HUES6 (cell line): Measurements from ENCODE around the gene DCLK1.

Source experiments
- H3K27ac ChIP-seq: 2 replicates; pipeline ENCODE4 v1.7.0; 2013; ENCODE audit warnings: low read depth, mild to moderate bottlenecking, low read length, inconsistent platforms
- H3K27me3 ChIP-seq: 2 replicates; pipeline ENCODE4 v1.6.1; 2013; ENCODE audit warnings: low read length; ENCODE audit not compliant: control insufficient read depth, insufficient read depth
- H3K36me3 ChIP-seq: 2 replicates; pipeline ENCODE4 v1.6.1; 2013; ENCODE audit warnings: low read length; ENCODE audit not compliant: control insufficient read depth, insufficient read depth
- H3K4me1 ChIP-seq: 2 replicates; pipeline ENCODE4 v1.6.1; 2013; ENCODE audit warnings: low read length; ENCODE audit not compliant: control insufficient read depth, insufficient read depth
- H3K4me3 ChIP-seq: 2 replicates; pipeline ENCODE4 v1.5.1; 2013; ENCODE audit warnings: low read depth, low read length
- H3K9ac ChIP-seq: one replicate; pipeline ENCODE4 v1.6.1; 2013; ENCODE audit warnings: mild to moderate bottlenecking, low read length
- H3K9me3 ChIP-seq: 2 replicates; pipeline ENCODE4 v1.6.1; 2013; ENCODE audit warnings: low read depth, low read length; ENCODE audit not compliant: control insufficient read depth, insufficient read depth

DCLK1 gene

GRCh38 chr13:35859981-35860380, 271.2 kb downstream of the DCLK1 start:
- Histone ChIP-seq H3K9ac (no peak overlapping the region), H3K4me3 (no peak overlapping the region), H3K9me3 (no peaks in the 10 kb centered on the region), H3K36me3 (no peaks in the 10 kb centered on the region), H3K27me3 (no peaks in the 10 kb centered on the region), H3K27ac (no peak overlapping the region), H3K4me1 (peaks cover 56% of the 10 kb centered on the region)

DNA sequence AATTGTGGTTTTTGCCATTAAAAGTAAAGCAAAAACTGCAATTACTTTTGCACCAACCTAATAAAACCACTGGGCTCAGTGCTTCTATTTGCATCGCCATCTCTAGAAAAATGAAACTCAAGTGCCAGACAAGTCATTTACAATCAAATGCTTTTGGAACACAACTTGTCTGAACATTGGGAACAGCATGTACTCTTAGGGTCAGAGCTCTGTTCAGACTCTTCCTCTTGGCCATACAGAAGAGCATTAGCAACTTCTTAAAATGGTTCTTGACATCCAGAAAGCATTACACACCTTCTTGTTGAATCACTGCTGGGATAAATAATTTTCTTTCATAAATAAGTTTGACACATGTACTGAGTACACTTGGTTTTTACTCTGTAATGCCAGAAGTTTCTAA, 272.5 kb downstream of the DCLK1 start:
- Histone ChIP-seq H3K27me3 (no peaks in the 10 kb centered on the region), H3K4me1 (peaks cover 68% of the 10 kb centered on the region), H3K36me3 (peaks cover 12% of the 10 kb centered on the region), H3K9me3 (no peaks in the 10 kb centered on the region), H3K27ac (peak overlapping the region; percentile 97), H3K9ac (no peak overlapping the region), H3K4me3 (peak overlapping the region; percentile 36; the same call in 1 of the 2 replicates)

GRCh38 chr13:35857769-35858168, 273.4 kb downstream of the DCLK1 start:
- H3K36me3 ChIP-seq = peaks cover 21% of the 10 kb centered on the region
- H3K27me3 ChIP-seq = no peaks in the 10 kb centered on the region
- no peaks in the 10 kb centered on the region for H3K9me3 ChIP-seq
- peak overlapping the region; percentile 97 for H3K27ac ChIP-seq
- peaks cover 76% of the 10 kb centered on the region for H3K4me1 ChIP-seq
- H3K4me3 ChIP-seq = peak overlapping the region; percentile 36
- H3K9ac ChIP-seq = peak overlapping the region; percentile 80

GRCh38 chr13:35856721-35857364, 274.3 kb downstream of the DCLK1 start:
- H3K27me3 ChIP-seq = no peaks in the 10 kb centered on the region
- peaks cover 79% of the 10 kb centered on the region for H3K4me1 ChIP-seq

DNA sequence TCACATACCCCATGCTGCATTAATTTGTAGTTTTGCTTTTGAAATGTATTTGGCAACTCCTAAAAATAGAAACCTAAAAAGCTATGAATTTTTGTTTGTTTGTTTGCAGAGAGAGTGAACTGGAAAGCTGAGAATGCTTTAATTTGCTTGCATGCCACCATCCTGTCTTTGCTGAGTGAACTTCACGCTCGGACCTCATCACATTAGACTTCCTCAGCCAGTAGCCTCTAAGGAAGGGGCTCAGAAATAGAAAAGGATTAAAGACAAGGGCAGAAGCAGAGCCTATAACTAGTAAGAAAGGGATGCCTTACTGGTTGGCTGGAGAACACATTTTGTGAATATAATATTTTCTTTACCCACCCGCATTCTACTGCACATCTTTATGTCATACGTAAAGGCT, 275.1 kb downstream of the DCLK1 start:
- Histone ChIP-seq H3K4me1 (peaks cover 84% of the 10 kb centered on the region), H3K36me3 (peaks cover 38% of the 10 kb centered on the region), H3K9me3 (no peaks in the 10 kb centered on the region), H3K27ac (peak overlapping the region; percentile 97), H3K27me3 (no peaks in the 10 kb centered on the region), H3K9ac (peak overlapping the region; percentile 80), H3K4me3 (peak overlapping the region; percentile 34; the same call in 1 of the 2 replicates)

More at GRCh38 chr13:35856721-35857364, 274.3 kb downstream of the DCLK1 start:
- H3K27ac ChIP-seq = peak overlapping the region; percentile 97
- H3K4me3 ChIP-seq = peak overlapping the region; percentile 36; the same call in 1 of the 2 replicates
- H3K36me3 ChIP-seq = peaks cover 30% of the 10 kb centered on the region
- H3K9ac ChIP-seq = peak overlapping the region; percentile 80
- H3K9me3 ChIP-seq = no peaks in the 10 kb centered on the region

DNA sequence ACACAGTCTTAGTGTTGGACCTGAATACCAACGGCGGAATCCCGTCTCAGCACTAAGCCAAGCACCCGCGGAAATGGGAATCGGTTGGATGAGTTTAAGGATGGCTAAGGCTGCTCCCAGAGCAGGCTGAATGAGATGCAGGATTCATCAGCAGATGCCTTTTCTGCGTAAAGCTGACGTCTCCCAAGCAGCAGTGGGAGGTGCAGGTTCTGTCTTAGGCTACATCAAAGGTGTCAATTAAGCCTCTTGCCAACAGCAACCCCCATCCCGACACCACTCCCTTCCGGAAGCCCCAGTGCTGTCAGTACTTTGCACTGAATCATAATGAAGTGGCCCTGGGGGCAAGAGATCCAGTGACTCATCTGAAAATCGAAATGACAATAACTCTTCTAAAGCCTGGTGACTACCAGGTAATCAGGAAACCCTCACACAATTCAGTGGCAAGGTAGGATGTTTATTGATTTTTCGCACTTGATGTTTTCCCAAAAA, 275.6 kb downstream of the DCLK1 start:
- Histone ChIP-seq H3K4me1 (peaks cover 84% of the 10 kb centered on the region), H3K9ac (peak overlapping the region; percentile 97), H3K27ac (peak overlapping the region; percentile 97), H3K27me3 (no peaks in the 10 kb centered on the region), H3K4me3 (peak overlapping the region; percentile 72), H3K9me3 (no peaks in the 10 kb centered on the region), H3K36me3 (peaks cover 43% of the 10 kb centered on the region)

DNA sequence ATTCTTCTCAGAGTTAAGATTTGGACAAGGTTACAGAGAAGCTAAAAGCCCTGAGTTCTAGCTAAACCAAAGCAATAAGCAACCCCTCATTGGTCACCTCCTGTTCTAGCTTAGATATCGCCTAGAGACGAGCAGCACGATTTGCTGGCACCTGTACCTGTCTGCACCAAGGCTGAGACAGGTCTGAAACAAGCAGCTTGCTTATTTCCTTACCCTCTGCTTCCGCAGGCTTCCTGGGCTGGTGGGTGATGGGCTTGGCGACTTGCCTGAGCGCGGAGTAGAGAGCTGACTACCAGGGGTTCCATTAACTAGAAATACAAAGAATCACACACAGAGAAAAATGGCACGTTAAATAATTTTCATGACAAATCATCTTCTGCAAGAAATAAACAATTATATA, 276.9 kb downstream of the DCLK1 start:
- H3K27ac ChIP-seq = peak overlapping the region; percentile 89; the same call in 1 of the 2 replicates
- peak overlapping the region; percentile 72 for H3K4me3 ChIP-seq

GRCh38 chr13:35851881-35852280, 279.3 kb downstream of the DCLK1 start:
- Histone ChIP-seq H3K9ac (no peak overlapping the region), H3K4me3 (no peak overlapping the region), H3K27me3 (no peaks in the 10 kb centered on the region), H3K27ac (no peak overlapping the region), H3K4me1 (peaks cover 63% of the 10 kb centered on the region), H3K9me3 (no peaks in the 10 kb centered on the region), H3K36me3 (peaks cover 66% of the 10 kb centered on the region)

More for the DNA sequence above, 276.9 kb downstream of the DCLK1 start:
- no peaks in the 10 kb centered on the region for H3K27me3 ChIP-seq
- peaks cover 80% of the 10 kb centered on the region for H3K4me1 ChIP-seq
- peak overlapping the region; percentile 97 for H3K9ac ChIP-seq
- no peaks in the 10 kb centered on the region for H3K9me3 ChIP-seq
- peaks cover 50% of the 10 kb centered on the region for H3K36me3 ChIP-seq

GRCh38 chr13:35851356-35851755, 279.8 kb downstream of the DCLK1 start:
- Histone ChIP-seq H3K36me3 (peaks cover 66% of the 10 kb centered on the region), H3K4me3 (no peak overlapping the region), H3K9ac (no peak overlapping the region), H3K9me3 (no peaks in the 10 kb centered on the region), H3K27me3 (no peaks in the 10 kb centered on the region), H3K4me1 (peaks cover 58% of the 10 kb centered on the region), H3K27ac (no peak overlapping the region)

DNA sequence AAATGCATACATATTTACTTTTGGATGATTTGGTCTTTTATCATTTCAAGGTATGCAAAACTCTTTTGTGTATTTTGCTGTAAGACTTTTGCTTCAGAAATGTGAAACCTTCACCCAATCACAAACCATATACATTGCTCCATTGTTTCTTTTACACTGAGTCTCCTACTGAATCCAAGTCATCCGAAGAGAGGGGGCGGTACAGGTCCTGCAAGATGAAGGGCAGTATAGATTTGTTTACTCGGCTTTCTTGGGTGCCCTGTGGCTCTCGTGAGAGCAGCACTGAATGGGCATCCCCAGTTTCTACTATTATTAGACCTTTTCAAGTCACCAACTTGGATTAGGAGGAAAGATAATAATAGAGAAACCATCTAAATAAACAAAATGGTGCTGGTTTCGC, 280.6 kb downstream of the DCLK1 start:
- H3K4me3 ChIP-seq = no peak overlapping the region
- no peaks in the 10 kb centered on the region for H3K27me3 ChIP-seq
- H3K4me1 ChIP-seq = peaks cover 52% of the 10 kb centered on the region
- H3K36me3 ChIP-seq = peaks cover 66% of the 10 kb centered on the region
- no peaks in the 10 kb centered on the region for H3K9me3 ChIP-seq
- H3K27ac ChIP-seq = no peak overlapping the region
- H3K9ac ChIP-seq = no peak overlapping the region

- Histone ChIP-seq H3K4me3 (no peak overlapping the region), H3K27me3 (no peaks in the 10 kb centered on the region), H3K27ac (no peak overlapping the region), H3K36me3 (peaks cover 59% of the 10 kb centered on the region), H3K9ac (no peak overlapping the region), H3K9me3 (no peaks in the 10 kb centered on the region), H3K4me1 (peaks cover 41% of the 10 kb centered on the region)
Measured at GRCh38 chr13:35849256-35849644, 281.9 kb downstream of the DCLK1 start.
